Measurements from ENCODE around the gene POU2AF1. TPM values are rescaled to one million over a fixed set of nuclear protein-coding genes. Genes with fewer than 3 reads are reported as not detected.

POU2AF1 gene
- total and polyA plus RNA-seq, 2 of the 13 experiments (the other 11 are each of a cell fraction or from before 2014, with no cell fraction given) = 1.9 to 3.6 TPM

DNA sequence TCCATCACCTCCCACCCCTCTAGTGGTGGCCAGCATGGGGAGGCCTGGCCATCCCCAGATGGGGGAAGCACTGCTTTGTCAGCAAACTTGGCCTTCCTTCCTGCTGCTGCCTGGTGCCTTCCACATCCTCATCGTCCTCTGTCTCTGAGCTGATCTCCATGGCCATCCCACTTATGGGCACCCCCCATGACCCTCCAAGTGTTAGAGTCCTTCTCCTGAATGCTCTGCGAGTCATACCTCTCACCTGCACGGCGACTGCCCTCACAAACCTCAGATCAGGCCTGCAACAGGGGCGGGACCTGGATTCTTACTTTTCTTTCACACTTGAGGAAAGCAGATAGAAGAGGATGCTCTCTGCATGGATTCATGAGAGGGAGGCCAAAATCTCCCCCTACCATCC is 24.0 kb downstream of the POU2AF1 start:
- no peaks in the 10 kb centered on the region for H3K9me3 ChIP-seq (ENCODE audit: low read length)
- H3K27me3 ChIP-seq (ENCODE audit: control insufficient read depth in 1 of 2, insufficient read depth in 2 of 2, low read length in 2 of 2) = no peaks in the 10 kb centered on the region
- no peak for FAIRE-seq
- ChIA-PET CTCF (ENCODE audit: low intra/inter-chr PET ratio, low total read pairs) (no interaction called here), POLR2A (interaction anchor here (0.8 to 12.2 kb wide), 3 partner anchors 21 to 72 kb away, joined by 3 to 197 read pairs (median 3); no protein-coding TSS in a partner anchor)
- peaks cover 97% of the 10 kb centered on the region for H3K4me1 ChIP-seq (ENCODE audit: insufficient read depth, low read length)
- H2AFZ ChIP-seq (ENCODE audit: low read length) = no peak overlapping the region
- no peaks in the 10 kb centered on the region for H3K79me2 ChIP-seq (ENCODE audit: insufficient read depth, low read length)
- no peak overlapping the region for H3K4me2 ChIP-seq (ENCODE audit: low read depth, low read length)
- 96% methylated on average over 5 of the region's 5 CpGs for WGBS (ENCODE audit: low lambda C conversion rate)
- intact Hi-C loops (cut with micrococcal nuclease; ENCODE audit: unreplicated experiment) = no loop called here
- in situ Hi-C loops (cut with HindIII; ENCODE audit: extremely low pct_ligation_motif_present, low pct_unique_long_range_greater_than_20kb) = loop anchor here (5.0 kb wide), 1 partner anchor 58 kb away; the partner anchor contains the start of gene POU2AF3
- no peak for DNase-seq (ENCODE audit: low spot score)
- no peak overlapping the region for H3K4me3 ChIP-seq (replicated peaks in 1 of 3; ENCODE audit: insufficient read depth in 1 of 3, low read depth in 2 of 3, low read length in 3 of 3)
- no peaks in the 10 kb centered on the region for H3K36me3 ChIP-seq (replicated peaks in 1 of 2; ENCODE audit: control insufficient read depth in 1 of 2, insufficient read depth in 2 of 2, low read length in 2 of 2)
- H3K27ac ChIP-seq (ENCODE audit: extremely low read length, insufficient read depth, low read length) = no peak overlapping the region
- no peak overlapping the region for H3K9ac ChIP-seq (ENCODE audit: insufficient read depth, low read depth, low read length)
- no peak for ATAC-seq
- no peaks in the 10 kb centered on the region for H4K20me1 ChIP-seq (ENCODE audit: insufficient read depth, low read length)
- BruUV-seq (replicated peaks) = no TSS peak
- TF ChIP-seq ZSCAN30 (CRISPR knock-in tag; IDR thresholded peaks at IDR 0.05) (no peak), GATA4 (IDR thresholded peaks at IDR 0.05; ENCODE audit: borderline replicate concordance, low read depth) (no peak), ZNF501 (CRISPR knock-in tag; IDR thresholded peaks at IDR 0.05) (no peak), ZNF83 (CRISPR knock-in tag; IDR thresholded peaks at IDR 0.05; ENCODE audit: borderline replicate concordance) (no peak), ZNF75D (CRISPR knock-in tag; IDR thresholded peaks at IDR 0.05; ENCODE audit: borderline replicate concordance) (no peak), DPF2 (CRISPR knock-in tag; IDR thresholded peaks at IDR 0.05; ENCODE audit: borderline replicate concordance, low read depth) (no peak), IRF9 (CRISPR knock-in tag; IDR thresholded peaks at IDR 0.05; ENCODE audit: borderline replicate concordance) (no peak), FOSL1 (CRISPR knock-in tag; IDR thresholded peaks at IDR 0.05; ENCODE audit: borderline replicate concordance) (no peak), PLRG1 (conservative IDR thresholded peaks at IDR 0.05) (no peak), NR2F1 (CRISPR knock-in tag; IDR thresholded peaks at IDR 0.05) (no peak), MZF1 (CRISPR knock-in tag; IDR thresholded peaks at IDR 0.05; ENCODE audit: borderline replicate concordance) (no peak), ZNF781 (CRISPR knock-in tag; IDR thresholded peaks at IDR 0.05; ENCODE audit: borderline replicate concordance, not compliant biosample characterization) (peak; percentile 14), HNRNPL (IDR thresholded peaks at IDR 0.05; ENCODE audit: low read depth, low read length) (no peak), SMYD3 (CRISPR knock-in tag; IDR thresholded peaks at IDR 0.05) (no peak), NKX3-1 (CRISPR knock-in tag; IDR thresholded peaks at IDR 0.05) (no peak), MAFF (IDR thresholded peaks at IDR 0.05; ENCODE audit: low read depth, low read length) (0 out of 2 replicates have a peak, but pooled peaks have one; percentile 27), ZFYVE20 (CRISPR knock-in tag; IDR thresholded peaks at IDR 0.05; ENCODE audit: borderline replicate concordance, low read depth) (no peak), ZNF414 (CRISPR knock-in tag; IDR thresholded peaks at IDR 0.05) (no peak), ZBTB38 (CRISPR knock-in tag; IDR thresholded peaks at IDR 0.05) (0 out of 2 replicates have a peak, but pooled peaks have one; percentile 19), ZNF772 (CRISPR knock-in tag; IDR thresholded peaks at IDR 0.05) (no peak)
- TF ChIP-seq, protein P1, sequence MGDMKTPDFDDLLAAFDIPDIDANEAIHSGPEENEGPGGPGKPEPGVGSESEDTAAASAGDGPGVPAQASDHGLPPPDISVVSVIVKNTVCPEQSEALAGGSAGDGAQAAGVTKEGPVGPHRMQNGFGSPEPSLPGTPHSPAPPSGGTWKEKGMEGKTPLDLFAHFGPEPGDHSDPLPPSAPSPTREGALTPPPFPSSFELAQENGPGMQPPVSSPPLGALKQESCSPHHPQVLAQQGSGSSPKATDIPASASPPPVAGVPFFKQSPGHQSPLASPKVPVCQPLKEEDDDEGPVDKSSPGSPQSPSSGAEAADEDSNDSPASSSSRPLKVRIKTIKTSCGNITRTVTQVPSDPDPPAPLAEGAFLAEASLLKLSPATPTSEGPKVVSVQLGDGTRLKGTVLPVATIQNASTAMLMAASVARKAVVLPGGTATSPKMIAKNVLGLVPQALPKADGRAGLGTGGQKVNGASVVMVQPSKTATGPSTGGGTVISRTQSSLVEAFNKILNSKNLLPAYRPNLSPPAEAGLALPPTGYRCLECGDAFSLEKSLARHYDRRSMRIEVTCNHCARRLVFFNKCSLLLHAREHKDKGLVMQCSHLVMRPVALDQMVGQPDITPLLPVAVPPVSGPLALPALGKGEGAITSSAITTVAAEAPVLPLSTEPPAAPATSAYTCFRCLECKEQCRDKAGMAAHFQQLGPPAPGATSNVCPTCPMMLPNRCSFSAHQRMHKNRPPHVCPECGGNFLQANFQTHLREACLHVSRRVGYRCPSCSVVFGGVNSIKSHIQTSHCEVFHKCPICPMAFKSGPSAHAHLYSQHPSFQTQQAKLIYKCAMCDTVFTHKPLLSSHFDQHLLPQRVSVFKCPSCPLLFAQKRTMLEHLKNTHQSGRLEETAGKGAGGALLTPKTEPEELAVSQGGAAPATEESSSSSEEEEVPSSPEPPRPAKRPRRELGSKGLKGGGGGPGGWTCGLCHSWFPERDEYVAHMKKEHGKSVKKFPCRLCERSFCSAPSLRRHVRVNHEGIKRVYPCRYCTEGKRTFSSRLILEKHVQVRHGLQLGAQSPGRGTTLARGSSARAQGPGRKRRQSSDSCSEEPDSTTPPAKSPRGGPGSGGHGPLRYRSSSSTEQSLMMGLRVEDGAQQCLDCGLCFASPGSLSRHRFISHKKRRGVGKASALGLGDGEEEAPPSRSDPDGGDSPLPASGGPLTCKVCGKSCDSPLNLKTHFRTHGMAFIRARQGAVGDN (CRISPR knock-in tag; IDR thresholded peaks at IDR 0.05) = peak; percentile 66
